ENCODE results near the gene BRWD1. TPM values are rescaled to one million over a fixed set of nuclear protein-coding genes. Genes with fewer than 3 reads are reported as not detected.

BRWD1 gene
- total RNA-seq, 2 experiments from 2014 or later: 53.2 to 61.7 TPM

GRCh38 chr21:39134288-39134810 lies 179.1 kb downstream of the BRWD1 start:
- Histone ChIP-seq H3K9me2 (ENCODE audit: insufficient read depth, low read length) (peaks cover 5% of the 10 kb centered on the region), H3K4me3 (ENCODE audit: low read depth, low read length, poor library complexity, severe bottlenecking) (no peak overlapping the region), H3K36me3 (ENCODE audit: insufficient read depth, low read length) (no peaks in the 10 kb centered on the region), H4K20me1 (ENCODE audit: insufficient read depth, low read length) (no peaks in the 10 kb centered on the region), H2AFZ (ENCODE audit: low read length) (no peak overlapping the region), H3K4me2 (ENCODE audit: low read length) (no peak overlapping the region), H3K9me3 (ENCODE audit: low read length) (no peaks in the 10 kb centered on the region), H3K79me2 (ENCODE audit: insufficient read depth, low read depth, low read length) (no peaks in the 10 kb centered on the region), H3K4me1 (ENCODE audit: insufficient read depth, low read length, poor library complexity, severe bottlenecking) (no peaks in the 10 kb centered on the region), H3K27ac (ENCODE audit: low read depth, low read length, poor library complexity, severe bottlenecking) (no peak overlapping the region)
- BruUV-seq (replicated peaks): no TSS peak
- no peak for DNase-seq (ENCODE audit: low spot score)
- intact Hi-C loops (cut with micrococcal nuclease; ENCODE audit: unreplicated experiment): loop anchor here (10.0 kb wide), 1 partner anchor 920 kb away; no protein-coding TSS in a partner anchor
- TF ChIP-seq EZH2phosphoT487 (IDR thresholded peaks at IDR 0.05; ENCODE audit: borderline replicate concordance, low read depth, low read length): no peak
- no peak for TF ChIP-seq CTCF (conservative IDR thresholded peaks at IDR 0.05; ENCODE audit: low read length)
- POLR2A ChIA-PET: no interaction called here
- CTCF ChIA-PET (ENCODE audit: unreplicated experiment): no interaction called here

Small RNA genes lying within 50 kb of the gene (small RNA-seq; reads per million reads assigned to genes)
- gene RF00019: not detected

Other genes with a start within 250 kb of the BRWD1 start
- 76.9 and 87.2 TPM in 2 replicates for gene PSMG1, start 130.2 kb downstream of the BRWD1 start, total RNA-seq (2014; rRNA removed; shearing (Covaris generic))
- 123 and 125 TPM in 2 replicates for gene PSMG1, start 130.2 kb downstream of the BRWD1 start, total RNA-seq (2022)
- gene HMGN1, start 35.5 kb upstream of the BRWD1 start, total RNA-seq (2014; rRNA removed; shearing (Covaris generic)): 264 and 349 TPM in 2 replicates
- gene HMGN1, start 35.5 kb upstream of the BRWD1 start, total RNA-seq (2022): 492 and 532 TPM in 2 replicates
- 0.35 TPM in 1 of 2 replicates, not detected in the other for gene LCA5L, start 132.1 kb upstream of the BRWD1 start, total RNA-seq (2014; rRNA removed; shearing (Covaris generic))
- 1.8 and 2.3 TPM in 2 replicates for gene LCA5L, start 132.1 kb upstream of the BRWD1 start, total RNA-seq (2022)
- 0.80 TPM in 1 of 2 replicates, not detected in the other for gene SH3BGR, start 138.3 kb upstream of the BRWD1 start, total RNA-seq (2014; rRNA removed; shearing (Covaris generic))
- 5.4 and 6.4 TPM in 2 replicates for gene SH3BGR, start 138.3 kb upstream of the BRWD1 start, total RNA-seq (2022)